GM19099 (cell line): ENCODE data around the gene CACNG1.

ENCODE experiments used
- POLR2A ChIP-seq: IDR thresholded peaks from 3 replicates; pipeline ENCODE4 v1.6.1; 2011; ENCODE audit warnings: low read depth; ENCODE audit not compliant: insufficient read length; ENCODE audit errors: extremely low read depth

The CACNG1 gene

DNA sequence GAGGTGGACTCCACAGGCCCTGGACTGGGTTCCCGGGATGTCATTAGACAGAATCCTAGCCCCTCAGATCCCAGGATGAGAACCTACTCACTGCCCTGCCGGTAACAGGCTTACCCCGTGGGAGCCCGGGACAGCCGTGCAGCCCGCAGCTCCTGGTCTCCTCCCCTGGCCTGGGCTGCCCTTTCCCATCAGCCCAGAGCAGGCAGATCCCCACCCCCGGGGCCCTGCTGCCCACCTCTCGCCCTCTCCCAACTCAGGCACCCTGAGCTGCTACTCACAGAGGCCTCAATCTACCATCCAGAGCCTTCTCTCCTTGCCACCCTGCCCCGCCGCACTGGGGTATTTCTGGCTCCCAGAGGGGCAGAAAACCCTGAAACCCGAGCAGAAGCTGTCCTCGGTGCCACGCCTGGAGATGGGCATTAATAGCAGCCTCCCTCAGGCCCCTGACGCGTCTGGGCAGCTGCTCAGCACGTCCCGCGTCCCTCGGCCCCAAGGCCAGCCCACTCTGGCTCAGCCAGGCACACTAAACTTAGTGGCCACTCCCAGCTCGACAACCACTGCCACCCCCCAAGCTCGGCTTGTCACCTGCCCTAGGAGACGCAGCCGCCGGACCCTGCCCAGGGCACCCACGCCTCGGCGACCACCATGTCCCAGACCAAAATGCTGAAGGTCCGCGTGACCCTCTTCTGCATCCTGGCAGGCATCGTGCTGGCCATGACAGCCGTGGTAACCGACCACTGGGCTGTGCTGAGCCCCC is at the start of gene CACNG1:
Gene CACNG1, plus strand, starts transcription at position 539 of the 757 bp plus-strand sequence. Its CDS starts 107 bp downstream, at position 646.
- TF ChIP-seq POLR2A = no peak

GRCh38 chr17:66994930-66995535 is 49.3 kb upstream of the CACNG1 start:
- no peak for TF ChIP-seq POLR2A

GRCh38 chr17:66995944-66996343 is 48.4 kb upstream of the CACNG1 start:
- no peak for TF ChIP-seq POLR2A

DNA sequence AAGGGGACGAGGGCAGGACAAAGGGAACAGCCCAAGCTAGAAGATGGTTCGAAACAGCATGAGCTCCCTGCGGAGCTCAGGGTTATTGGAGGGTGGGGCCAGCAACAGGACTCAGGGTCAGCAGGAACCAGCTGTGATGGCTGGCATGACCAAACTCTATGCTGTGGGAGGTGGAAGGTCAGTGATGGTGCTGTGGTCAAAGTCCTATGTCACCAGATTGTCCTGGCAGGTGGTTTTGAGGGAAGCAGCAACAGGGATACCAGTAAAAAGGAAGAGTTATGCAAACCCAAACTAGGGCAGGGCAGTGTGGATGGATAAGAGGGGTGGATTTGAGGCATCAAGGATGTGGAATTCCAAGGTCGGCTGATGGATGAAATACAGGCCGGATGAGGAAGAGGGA is 47.4 kb upstream of the CACNG1 start:
- no peak for TF ChIP-seq POLR2A

DNA sequence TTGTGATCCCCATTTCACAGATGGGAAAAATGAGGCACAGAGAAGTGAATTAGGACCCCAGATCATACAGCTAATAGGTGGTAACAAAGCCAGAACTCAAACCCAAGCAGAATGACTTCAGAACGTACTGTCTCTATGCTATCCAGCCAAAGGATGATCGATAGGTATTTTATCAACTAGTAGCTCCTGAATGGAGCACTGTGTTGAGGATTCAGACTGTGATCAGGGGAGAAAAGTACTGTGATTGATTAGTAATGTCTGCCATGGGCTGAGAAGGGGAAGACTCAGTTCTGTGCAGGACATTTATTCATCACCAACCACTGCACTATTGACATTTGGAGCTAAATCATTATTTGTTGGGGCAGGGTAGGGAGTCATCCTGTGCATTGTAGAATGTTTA is 41.1 kb upstream of the CACNG1 start:
- no peak for TF ChIP-seq POLR2A

DNA sequence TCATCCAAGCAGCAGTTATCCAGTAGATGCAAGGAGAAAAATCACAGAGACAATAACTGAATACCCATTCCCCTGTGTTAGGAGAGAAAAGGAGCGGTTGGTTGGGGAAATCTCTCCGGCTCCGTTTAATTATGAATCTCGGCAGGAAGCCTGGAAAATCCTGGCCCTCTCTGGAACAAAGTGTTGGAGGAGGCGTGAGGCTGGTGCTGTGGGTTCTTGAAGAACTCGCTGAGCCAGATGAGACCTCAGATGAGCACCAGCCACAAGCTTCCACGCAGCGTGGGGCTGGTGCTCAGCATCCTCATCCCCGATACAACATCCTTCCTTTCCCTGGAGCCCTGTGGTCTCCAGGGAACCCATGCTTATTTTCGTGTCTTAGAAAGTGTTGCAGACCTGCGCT is 40.2 kb upstream of the CACNG1 start:
- no peak for TF ChIP-seq POLR2A

DNA sequence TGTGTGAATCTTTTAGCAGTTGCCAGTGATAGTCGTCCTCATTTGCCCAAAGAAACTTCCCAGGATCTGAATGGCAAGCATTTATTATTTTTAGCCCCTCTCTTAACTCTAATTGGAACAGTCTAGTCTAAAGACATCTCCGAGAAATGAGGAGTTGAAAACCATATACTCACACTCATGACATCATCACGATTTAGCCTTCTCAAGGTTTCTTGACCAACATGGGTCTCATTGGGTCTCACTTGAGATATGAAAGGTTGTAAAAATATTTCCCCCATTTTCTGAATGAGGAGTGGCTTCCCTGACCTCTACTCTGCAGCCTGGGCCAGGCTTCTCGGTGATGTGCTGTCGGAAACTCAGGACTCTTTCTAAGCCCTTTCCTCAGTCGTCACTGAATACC is 37.1 kb upstream of the CACNG1 start:
- no peak for TF ChIP-seq POLR2A

DNA sequence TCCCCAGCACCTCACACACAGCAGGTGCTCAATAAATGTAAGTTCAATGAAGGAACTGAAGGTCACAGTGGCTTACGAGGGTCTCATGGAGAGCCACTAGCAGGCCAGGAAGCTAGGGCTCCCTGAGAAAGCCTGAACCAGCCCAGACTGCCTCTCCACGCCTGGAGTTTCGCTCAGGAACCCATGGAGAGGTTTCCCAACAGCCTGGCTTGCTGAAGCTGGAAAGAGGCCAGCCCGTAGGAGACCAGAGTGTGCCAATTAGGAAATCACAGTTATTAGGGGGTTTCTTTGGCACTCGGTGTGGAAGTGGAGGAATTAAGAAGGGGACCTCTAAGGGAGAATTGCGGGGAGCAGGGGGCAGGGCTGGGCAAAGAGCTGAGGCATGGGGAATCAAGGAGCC is 36.3 kb upstream of the CACNG1 start:
- no peak for TF ChIP-seq POLR2A

DNA sequence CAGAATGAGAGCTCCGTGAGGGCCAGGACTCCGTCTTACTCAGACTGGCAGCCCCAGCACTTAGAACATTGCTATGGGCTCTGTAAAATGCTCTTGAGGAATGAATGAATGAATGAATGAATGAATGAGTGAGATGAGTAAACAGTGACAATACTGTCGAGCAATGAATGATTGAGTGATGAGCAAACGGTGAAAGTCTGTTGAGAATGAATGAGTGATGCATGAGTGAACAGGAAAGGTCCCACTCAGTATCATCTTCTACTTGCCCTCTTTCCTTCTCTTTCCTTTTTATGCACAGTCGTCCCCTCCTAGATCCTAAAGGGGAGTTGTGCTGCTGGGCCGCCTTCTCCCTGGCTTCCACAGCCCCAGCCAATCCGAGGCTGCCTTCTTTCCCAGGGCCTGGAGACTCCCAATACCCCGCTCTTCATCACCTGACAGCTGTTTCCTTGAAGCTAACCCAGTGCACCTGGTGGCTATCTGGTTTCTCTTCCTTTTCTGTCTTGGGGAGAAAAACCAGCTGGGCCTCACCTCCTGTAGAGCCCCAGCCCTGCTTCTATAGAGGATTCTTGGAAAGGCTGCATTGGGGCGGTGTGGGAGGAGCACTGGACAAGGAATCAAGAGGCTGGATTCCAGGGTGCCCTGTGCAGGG is 32.7 kb upstream of the CACNG1 start:
- TF ChIP-seq POLR2A = no peak

DNA sequence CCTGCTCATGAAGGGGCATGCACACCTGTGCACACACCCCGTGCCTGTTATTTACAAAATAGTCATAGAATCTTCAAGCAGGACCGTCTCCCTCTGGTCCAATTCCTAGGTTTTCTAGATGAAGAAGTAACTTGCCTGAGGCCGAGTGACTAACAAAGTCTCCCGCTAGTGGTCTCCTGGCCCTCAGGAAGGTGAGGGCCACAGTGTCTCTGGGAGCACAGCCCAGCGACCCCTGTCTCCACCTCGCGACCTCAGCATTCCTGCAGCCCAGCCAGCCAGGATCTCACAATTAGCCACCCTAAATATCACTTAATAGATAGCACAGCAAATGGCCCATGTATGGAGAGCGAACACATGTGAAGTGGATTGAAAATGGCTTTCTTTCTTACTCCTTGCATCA is 30.5 kb upstream of the CACNG1 start:
- TF ChIP-seq POLR2A = no peak

DNA sequence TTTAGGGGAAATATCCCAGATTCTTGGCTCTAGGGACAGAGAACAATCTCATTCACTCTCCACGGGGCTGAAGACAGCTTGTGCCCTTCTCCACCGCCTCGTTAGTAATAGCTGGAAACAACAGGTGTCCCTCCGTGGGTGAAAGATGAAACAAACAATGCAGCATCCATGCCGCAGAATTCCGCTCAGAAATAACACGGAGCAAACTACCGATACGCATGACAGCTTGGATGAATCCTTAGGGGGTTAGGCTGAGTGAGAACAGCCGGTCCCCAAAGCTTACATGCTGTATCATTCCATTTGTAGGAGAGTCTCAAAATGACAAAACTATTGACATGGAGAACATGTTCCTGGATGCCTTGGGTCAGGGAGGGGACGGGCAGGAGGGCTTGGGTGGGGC is 29.4 kb upstream of the CACNG1 start:
- no peak for TF ChIP-seq POLR2A

- TF ChIP-seq POLR2A = no peak
Observed at GRCh38 chr17:67016039-67016762, 28.2 kb upstream of the CACNG1 start.

DNA sequence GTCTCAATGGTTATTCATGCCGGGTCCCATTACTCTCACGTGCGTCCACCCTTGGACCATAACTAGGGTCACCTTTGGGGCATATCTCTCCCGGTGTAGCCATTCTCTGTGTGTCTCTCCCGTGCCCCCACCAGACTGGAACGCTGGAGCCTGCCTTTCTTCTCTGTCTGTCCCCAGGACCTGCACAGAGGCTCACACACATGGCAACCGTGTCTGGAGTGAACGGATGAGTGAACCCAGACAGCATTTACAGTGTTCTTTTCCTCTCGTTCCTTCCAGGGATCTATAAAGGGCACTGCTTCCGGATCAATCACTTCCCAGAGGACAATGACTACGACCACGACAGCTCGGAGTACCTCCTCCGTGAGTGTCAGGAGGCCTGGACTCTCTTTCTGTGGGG is 26.4 kb upstream of the CACNG1 start:
- TF ChIP-seq POLR2A = no peak

DNA sequence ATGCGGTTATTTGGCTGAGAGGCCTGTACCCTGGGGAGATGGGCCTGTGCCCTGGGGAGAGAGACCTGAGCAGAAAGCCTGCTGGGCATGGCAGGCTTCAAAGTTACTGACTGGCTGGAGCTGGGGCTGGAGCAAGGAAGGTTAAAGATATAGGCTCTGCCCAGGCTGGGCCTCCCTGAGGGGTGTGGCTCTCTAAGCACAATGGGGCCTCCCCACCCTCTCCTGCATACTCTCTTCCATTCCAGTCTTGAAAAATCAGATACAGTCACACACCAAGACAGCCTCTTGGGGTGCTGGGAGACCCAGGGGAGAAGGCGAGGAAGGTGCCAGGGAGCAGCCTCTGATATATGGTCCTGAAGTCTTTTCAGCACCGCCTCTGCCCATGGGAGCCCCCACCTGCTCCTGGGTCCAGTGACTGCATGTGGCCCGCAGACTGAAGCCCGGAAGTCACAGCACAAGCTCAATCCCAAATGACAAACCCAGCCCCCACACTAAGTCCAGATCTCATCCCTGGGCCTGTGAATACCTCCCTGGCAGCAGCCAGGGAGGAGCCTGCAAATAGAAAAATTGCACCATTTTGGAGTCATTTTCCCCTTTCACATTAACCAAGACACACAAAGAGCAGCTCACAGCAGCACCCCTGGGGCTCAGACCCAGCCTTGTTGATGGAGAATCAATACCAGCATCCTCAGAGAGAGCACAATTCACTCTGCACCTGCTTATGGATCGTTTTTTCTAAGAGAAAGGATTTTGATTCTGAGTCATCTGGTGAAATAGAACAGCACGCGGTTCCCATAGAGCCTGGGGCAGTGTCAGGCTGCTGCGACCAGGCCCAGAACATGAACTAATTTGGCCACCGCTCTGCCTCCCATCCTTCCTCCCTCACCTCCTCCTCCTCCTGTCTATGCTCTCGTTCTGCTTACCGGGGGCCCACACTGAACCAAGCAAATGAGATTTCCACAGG is 25.6 kb upstream of the CACNG1 start:
- TF ChIP-seq POLR2A = no peak

DNA sequence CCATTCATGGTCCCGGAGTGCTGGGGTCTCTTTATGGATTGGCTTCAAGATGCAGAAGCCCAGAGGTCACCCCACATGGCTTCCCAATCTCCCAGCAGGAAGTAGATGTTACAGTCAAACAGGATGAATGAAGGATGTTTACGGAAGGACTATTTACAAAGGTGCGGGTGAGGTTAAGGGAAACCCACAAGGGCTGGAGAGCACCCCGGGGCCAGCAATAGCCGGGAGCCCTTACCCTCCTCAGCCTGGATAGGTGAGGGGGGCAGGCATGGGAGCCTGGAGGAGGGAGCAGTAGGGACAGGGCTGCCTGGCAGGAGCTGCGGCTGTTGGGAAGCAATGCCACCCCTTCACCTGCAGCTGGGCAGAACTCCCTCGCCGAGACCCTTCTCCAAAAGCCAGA is 24.5 kb upstream of the CACNG1 start:
- no peak for TF ChIP-seq POLR2A

DNA sequence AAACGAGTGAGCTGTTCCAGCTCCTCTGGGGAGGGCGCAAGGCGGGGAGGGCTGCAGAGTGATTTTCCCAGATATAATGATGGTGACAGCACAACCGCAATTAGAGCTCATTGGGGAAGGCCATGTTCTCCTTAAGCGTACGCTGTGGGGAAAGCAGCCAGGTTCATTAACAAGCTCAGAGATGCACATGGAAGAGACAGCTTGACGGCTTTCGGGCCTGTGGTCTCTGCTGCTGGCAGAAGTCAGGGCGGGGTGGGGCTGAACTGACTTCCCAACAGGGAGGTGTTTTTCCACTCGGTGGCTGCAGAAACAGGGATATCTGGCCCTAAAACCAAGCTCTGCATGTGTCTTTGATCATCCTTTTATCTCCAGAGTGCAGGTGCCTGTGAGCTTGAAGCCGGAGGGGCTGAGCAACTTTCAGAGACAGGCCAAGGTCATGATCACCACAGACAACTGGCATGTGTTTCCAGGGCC is 24.0 kb upstream of the CACNG1 start:
- no peak for TF ChIP-seq POLR2A
